Measurements from ENCODE around the gene GRIFIN. TPM values are rescaled to one million over a fixed set of nuclear protein-coding genes. Genes with fewer than 3 reads are reported as not detected.
"Not testable (repeated sequence)": the region's sequence is repeated elsewhere in the genome, so short reads cannot be mapped to it uniquely, and the experiment has no call there.

Gene GRIFIN
- total and polyA plus RNA-seq, 2 donors (not counting 1 experiment from before 2014, with no cell fraction given): not detected

DNA sequence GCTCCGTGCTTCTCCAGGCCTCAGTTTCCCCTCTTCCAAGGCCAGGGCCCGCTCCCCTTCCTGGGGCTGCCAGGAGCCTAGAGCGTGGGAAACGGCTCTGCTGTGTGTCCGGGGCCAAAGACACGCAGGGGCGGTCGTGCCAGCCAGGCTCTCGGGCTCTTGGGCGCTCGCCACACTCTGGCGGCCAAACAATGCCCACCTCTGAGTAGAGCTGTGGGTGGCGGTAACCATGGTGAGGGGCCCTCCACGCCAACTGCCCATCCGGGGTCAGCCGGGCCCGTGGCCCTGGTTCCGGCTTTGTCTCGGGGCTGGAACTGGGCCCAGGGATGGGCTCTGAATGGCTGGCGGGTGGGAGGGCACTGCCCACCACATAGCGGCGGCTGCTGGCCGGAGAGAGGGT, 16.0 kb downstream of the GRIFIN start:
- Histone ChIP-seq H3K27ac (ENCODE audit: insufficient read depth, low read length) (no peak overlapping the region), H3K4me2 (ENCODE audit: extremely low read depth, insufficient read depth, low read length) (no peak overlapping the region), H3K9ac (ENCODE audit: insufficient read depth, low read length) (no peak overlapping the region), H2AFZ (ENCODE audit: low read length) (no peak overlapping the region), H3K4me3 (replicated peaks in 1 of 4; ENCODE audit: control extremely low read depth in 1 of 4, insufficient read depth in 1 of 4, low read depth in 3 of 4, low read length in 4 of 4) (no peak overlapping the region), H4K20me1 (ENCODE audit: control insufficient read depth, extremely low read depth, insufficient read depth, low read length) (no peaks in the 10 kb centered on the region), H3K79me2 (ENCODE audit: control insufficient read depth, insufficient read depth, low read length) (no peaks in the 10 kb centered on the region), H3K4me1 (ENCODE audit: control insufficient read depth, extremely low read depth, insufficient read depth, low read length) (no peaks in the 10 kb centered on the region), H3K27me3 (ENCODE audit: control insufficient read depth, insufficient read depth, low read length) (no peaks in the 10 kb centered on the region), H3K9me3 (ENCODE audit: control insufficient read depth, insufficient read depth, low read depth, low read length) (no peaks in the 10 kb centered on the region), H3K36me3 (ENCODE audit: control insufficient read depth, insufficient read depth, low read length) (no peaks in the 10 kb centered on the region)
- DNase-seq (ENCODE audit: low read depth in 2 of 2): no peak
- TF ChIP-seq, protein P1, sequence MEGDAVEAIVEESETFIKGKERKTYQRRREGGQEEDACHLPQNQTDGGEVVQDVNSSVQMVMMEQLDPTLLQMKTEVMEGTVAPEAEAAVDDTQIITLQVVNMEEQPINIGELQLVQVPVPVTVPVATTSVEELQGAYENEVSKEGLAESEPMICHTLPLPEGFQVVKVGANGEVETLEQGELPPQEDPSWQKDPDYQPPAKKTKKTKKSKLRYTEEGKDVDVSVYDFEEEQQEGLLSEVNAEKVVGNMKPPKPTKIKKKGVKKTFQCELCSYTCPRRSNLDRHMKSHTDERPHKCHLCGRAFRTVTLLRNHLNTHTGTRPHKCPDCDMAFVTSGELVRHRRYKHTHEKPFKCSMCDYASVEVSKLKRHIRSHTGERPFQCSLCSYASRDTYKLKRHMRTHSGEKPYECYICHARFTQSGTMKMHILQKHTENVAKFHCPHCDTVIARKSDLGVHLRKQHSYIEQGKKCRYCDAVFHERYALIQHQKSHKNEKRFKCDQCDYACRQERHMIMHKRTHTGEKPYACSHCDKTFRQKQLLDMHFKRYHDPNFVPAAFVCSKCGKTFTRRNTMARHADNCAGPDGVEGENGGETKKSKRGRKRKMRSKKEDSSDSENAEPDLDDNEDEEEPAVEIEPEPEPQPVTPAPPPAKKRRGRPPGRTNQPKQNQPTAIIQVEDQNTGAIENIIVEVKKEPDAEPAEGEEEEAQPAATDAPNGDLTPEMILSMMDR (conservative IDR thresholded peaks at IDR 0.05 in 1 of 2, IDR thresholded peaks at IDR 0.05 in 1 of 2; ENCODE audit: low read depth in 1 of 2, low read length in 2 of 2): no peak

- Histone ChIP-seq H3K4me3 (replicated peaks in 1 of 4; ENCODE audit: control extremely low read depth in 1 of 4, insufficient read depth in 1 of 4, low read depth in 3 of 4, low read length in 4 of 4) (no peak overlapping the region), H2AFZ (ENCODE audit: low read length) (no peak overlapping the region), H3K4me1 (ENCODE audit: control insufficient read depth, extremely low read depth, insufficient read depth, low read length) (no peaks in the 10 kb centered on the region), H3K9me3 (ENCODE audit: control insufficient read depth, insufficient read depth, low read depth, low read length) (no peaks in the 10 kb centered on the region), H3K79me2 (ENCODE audit: control insufficient read depth, insufficient read depth, low read length) (no peaks in the 10 kb centered on the region), H3K9ac (ENCODE audit: insufficient read depth, low read length) (no peak overlapping the region), H3K27ac (ENCODE audit: insufficient read depth, low read length) (no peak overlapping the region), H3K27me3 (ENCODE audit: control insufficient read depth, insufficient read depth, low read length) (no peaks in the 10 kb centered on the region), H3K36me3 (ENCODE audit: control insufficient read depth, insufficient read depth, low read length) (no peaks in the 10 kb centered on the region), H4K20me1 (ENCODE audit: control insufficient read depth, extremely low read depth, insufficient read depth, low read length) (no peaks in the 10 kb centered on the region), H3K4me2 (ENCODE audit: extremely low read depth, insufficient read depth, low read length) (no peak overlapping the region)
- TF ChIP-seq EZH2 (IDR thresholded peaks at IDR 0.05; ENCODE audit: low read length, missing control alignments): no peak
- TF ChIP-seq, protein P1 (conservative IDR thresholded peaks at IDR 0.05 in 1 of 2, IDR thresholded peaks at IDR 0.05 in 1 of 2; ENCODE audit: low read depth in 1 of 2, low read length in 2 of 2): no peak
- no peak for DNase-seq (ENCODE audit: low read depth in 2 of 2)
Observed at GRCh38 chr7:2459674-2460073, 16.5 kb downstream of the GRIFIN start.

GRCh38 chr7:2453849-2454248, 22.3 kb downstream of the GRIFIN start:
- H3K9ac ChIP-seq (ENCODE audit: insufficient read depth, low read length); H3K79me2 ChIP-seq (ENCODE audit: control insufficient read depth, insufficient read depth, low read length); H3K9me3 ChIP-seq (ENCODE audit: control insufficient read depth, insufficient read depth, low read depth, low read length); H3K36me3 ChIP-seq (ENCODE audit: control insufficient read depth, insufficient read depth, low read length); H4K20me1 ChIP-seq (ENCODE audit: control insufficient read depth, extremely low read depth, insufficient read depth, low read length); DNase-seq (ENCODE audit: low read depth in 2 of 2); H3K4me3 ChIP-seq (replicated peaks in 1 of 4; ENCODE audit: control extremely low read depth in 1 of 4, insufficient read depth in 1 of 4, low read depth in 3 of 4, low read length in 4 of 4); H3K4me2 ChIP-seq (ENCODE audit: extremely low read depth, insufficient read depth, low read length); H3K27me3 ChIP-seq (ENCODE audit: control insufficient read depth, insufficient read depth, low read length); H2AFZ ChIP-seq (ENCODE audit: low read length); H3K27ac ChIP-seq (ENCODE audit: insufficient read depth, low read length); H3K4me1 ChIP-seq (ENCODE audit: control insufficient read depth, extremely low read depth, insufficient read depth, low read length): not testable (repeated sequence)

Measured in fibroblast of lung (primary cell).